ENCODE data around the gene BHLHE40. TPM values are rescaled to one million over a fixed set of nuclear protein-coding genes. Genes with fewer than 3 reads are reported as not detected.

Gene BHLHE40
- total and polyA plus RNA-seq, 2 of the 8 experiments (the other 6 are each of a cell fraction or from before 2014, with no cell fraction given), result 1.5 to 2.2 TPM

DNA sequence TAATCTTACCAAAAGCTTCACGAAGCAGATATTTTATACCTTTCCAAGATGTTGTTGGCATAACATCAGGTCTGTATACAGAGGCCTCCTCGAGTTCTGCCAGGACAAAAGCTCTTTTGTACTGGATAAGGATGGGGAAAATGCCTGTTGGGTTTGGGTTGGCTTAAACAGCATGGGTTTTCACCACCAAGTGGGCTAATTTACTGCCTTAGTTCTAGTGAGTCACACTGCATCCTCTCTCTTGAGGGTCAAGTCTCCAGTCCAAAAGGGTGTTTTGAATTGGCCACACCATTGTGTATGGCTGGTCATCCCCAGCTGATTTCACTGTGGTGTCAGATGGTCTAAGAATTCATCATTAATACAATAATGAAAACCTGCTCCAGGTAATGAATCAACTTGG is 26.1 kb upstream of the BHLHE40 start:
- no peak overlapping the region for H3K4me3 ChIP-seq (ENCODE audit: extremely low read depth in 1 of 4, insufficient read depth in 2 of 4, low read depth in 3 of 4, low read length in 4 of 4)
- H3K27me3 ChIP-seq (replicated peaks in 1 of 4; ENCODE audit: control insufficient read depth in 3 of 4, extremely low read depth in 1 of 4, insufficient read depth in 3 of 4, low read length in 3 of 4), result no peaks in the 10 kb centered on the region
- TF ChIP-seq SUZ12 (IDR thresholded peaks at IDR 0.05; ENCODE audit: low read length), result no peak
- no peak for TF ChIP-seq YY1 (IDR thresholded peaks at IDR 0.05; ENCODE audit: low read depth, low read length)
- TF ChIP-seq SP2 (IDR thresholded peaks at IDR 0.05; ENCODE audit: low read length), result no peak
- no peak for TF ChIP-seq MAFK (IDR thresholded peaks at IDR 0.05; ENCODE audit: low read depth, low read length)
- no peak for TF ChIP-seq GTF2F1 (IDR thresholded peaks at IDR 0.05; ENCODE audit: borderline replicate concordance, low read depth, low read length)
- TF ChIP-seq CBX8 (IDR thresholded peaks at IDR 0.05; ENCODE audit: borderline replicate concordance, low read depth, low read length), result no peak
- TF ChIP-seq RFX5 (IDR thresholded peaks at IDR 0.05; ENCODE audit: borderline replicate concordance, low read depth, low read length), result no peak
- TF ChIP-seq, protein P1, sequence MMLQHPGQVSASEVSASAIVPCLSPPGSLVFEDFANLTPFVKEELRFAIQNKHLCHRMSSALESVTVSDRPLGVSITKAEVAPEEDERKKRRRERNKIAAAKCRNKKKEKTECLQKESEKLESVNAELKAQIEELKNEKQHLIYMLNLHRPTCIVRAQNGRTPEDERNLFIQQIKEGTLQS (IDR thresholded peaks at IDR 0.05; ENCODE audit: insufficient read depth, low read depth, low read length), result no peak
- no peak for TF ChIP-seq POLR2AphosphoS5 (IDR thresholded peaks at IDR 0.05; ENCODE audit: low read depth, low read length)
- TF ChIP-seq TAF1 (IDR thresholded peaks at IDR 0.05; ENCODE audit: low read depth, low read length), result no peak
- no peak for TF ChIP-seq HDAC6 (IDR thresholded peaks at IDR 0.05; ENCODE audit: low read depth, low read length)
- TF ChIP-seq, protein P2, sequence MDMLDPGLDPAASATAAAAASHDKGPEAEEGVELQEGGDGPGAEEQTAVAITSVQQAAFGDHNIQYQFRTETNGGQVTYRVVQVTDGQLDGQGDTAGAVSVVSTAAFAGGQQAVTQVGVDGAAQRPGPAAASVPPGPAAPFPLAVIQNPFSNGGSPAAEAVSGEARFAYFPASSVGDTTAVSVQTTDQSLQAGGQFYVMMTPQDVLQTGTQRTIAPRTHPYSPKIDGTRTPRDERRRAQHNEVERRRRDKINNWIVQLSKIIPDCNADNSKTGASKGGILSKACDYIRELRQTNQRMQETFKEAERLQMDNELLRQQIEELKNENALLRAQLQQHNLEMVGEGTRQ (IDR thresholded peaks at IDR 0.05; ENCODE audit: low read length), result no peak
- no peak for TF ChIP-seq KDM5A (IDR thresholded peaks at IDR 0.05; ENCODE audit: low read length)
- TF ChIP-seq, protein P3, sequence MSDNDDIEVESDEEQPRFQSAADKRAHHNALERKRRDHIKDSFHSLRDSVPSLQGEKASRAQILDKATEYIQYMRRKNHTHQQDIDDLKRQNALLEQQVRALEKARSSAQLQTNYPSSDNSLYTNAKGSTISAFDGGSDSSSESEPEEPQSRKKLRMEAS (IDR thresholded peaks at IDR 0.05), result no peak

More for the DNA sequence above, 26.1 kb upstream of the BHLHE40 start:
- H4K91ac ChIP-seq (replicated peaks; ENCODE audit: insufficient read length, low read length), result no peak overlapping the region
- no peak overlapping the region for H3K14ac ChIP-seq (ENCODE audit: insufficient read length)
- H2BK5ac ChIP-seq (ENCODE audit: low read depth, low read length), result no peak overlapping the region
- no peaks in the 10 kb centered on the region for H3K79me1 ChIP-seq (ENCODE audit: low read depth, low read length)
- no peak overlapping the region for H2BK15ac ChIP-seq (ENCODE audit: low read length)
- no peaks in the 10 kb centered on the region for H3K36me3 ChIP-seq (ENCODE audit: control insufficient read depth in 2 of 4, insufficient read depth in 4 of 4, low read length in 3 of 4)
- no peak overlapping the region for H2AFZ ChIP-seq (ENCODE audit: low read length)
- DNase-seq (ENCODE audit: low read depth in 1 of 2, low spot score in 2 of 2) (no peak), FAIRE-seq (no peak)
- no peak overlapping the region for H2AK5ac ChIP-seq (ENCODE audit: low read depth, low read length)
- H3K79me2 ChIP-seq (ENCODE audit: control insufficient read depth in 1 of 2, insufficient read depth in 2 of 2, low read length in 2 of 2), result no peaks in the 10 kb centered on the region
- POLR2A ChIA-PET (ENCODE audit: partially characterized antibody), result no interaction called here
- H3K27ac ChIP-seq (ENCODE audit: low read depth, low read length), result no peak overlapping the region
- no peaks in the 10 kb centered on the region for H3K9me3 ChIP-seq (ENCODE audit: insufficient read depth in 2 of 2, low read depth in 1 of 2, low read length in 1 of 2)
- H3K4me1 ChIP-seq (replicated peaks in 1 of 4; ENCODE audit: control insufficient read depth in 3 of 4, insufficient read depth in 4 of 4, low read length in 3 of 4), result peaks cover 0 to 3% (median 0%) of the 10 kb centered on the region in 4 experiments; a peak in 1 of 7 replicates
- H2BK12ac ChIP-seq (ENCODE audit: low read depth, low read length), result no peak overlapping the region
- H3K4ac ChIP-seq (replicated peaks; ENCODE audit: insufficient read length, low read depth, low read length), result no peak overlapping the region
- H4K20me1 ChIP-seq (replicated peaks in 1 of 2; ENCODE audit: control insufficient read depth in 1 of 2, insufficient read depth in 2 of 2, low read length in 2 of 2), result no peaks in the 10 kb centered on the region
- no peak overlapping the region for H3K18ac ChIP-seq (ENCODE audit: extremely low read depth, low read length)
- no peak overlapping the region for H4K5ac ChIP-seq (ENCODE audit: insufficient read length, low read depth, low read length)
- no peak overlapping the region for H2BK120ac ChIP-seq (replicated peaks; ENCODE audit: low read depth, low read length)
- no peak overlapping the region for H2BK20ac ChIP-seq (ENCODE audit: low read length)
- H3K4me2 ChIP-seq (ENCODE audit: insufficient read depth in 1 of 2, low read depth in 2 of 2, low read length in 2 of 2), result no peak overlapping the region
- no peak overlapping the region for H3K56ac ChIP-seq (replicated peaks; ENCODE audit: insufficient read length, low read depth, low read length)
- no peaks in the 10 kb centered on the region for H3K23me2 ChIP-seq (ENCODE audit: low read depth, low read length)
- no peak overlapping the region for H3K9ac ChIP-seq (replicated peaks in 1 of 4; ENCODE audit: extremely low read depth in 1 of 4, low read depth in 3 of 4, low read length in 3 of 4)
- no peak overlapping the region for H3K23ac ChIP-seq (ENCODE audit: insufficient read length)
- CTCF ChIA-PET (ENCODE audit: partially characterized antibody), result interaction anchor here (1.1 kb wide), 2 partner anchors 10 to 82 kb away, joined by 3 to 5 read pairs; no protein-coding TSS in a partner anchor
- 72% methylated on average over 2 of the region's 2 CpGs; no CpG with 5 or more reads in 1 of the 2 experiments for WGBS, 2 experiments (ENCODE audit: extremely low coverage in 1 of 2, insufficient coverage in 1 of 2, insufficient read length in 1 of 2, insufficient replicate concordance in 2 of 2, low coverage in 1 of 2, low lambda C conversion rate in 2 of 2, missing lambda C conversion rate in 1 of 2)
- H4K8ac ChIP-seq (ENCODE audit: extremely low read depth, insufficient read depth, low read length), result no peak overlapping the region
